PC-9 (cell line): ENCODE results near the gene SMAD6. TPM values are rescaled to one million over a fixed set of nuclear protein-coding genes. Genes with fewer than 3 reads are reported as not detected.

Source experiments
- BruUV-seq: library from RNA; stranded (reverse); fragments of 400-500 nt; replicated peaks from 2 replicates; lab custom pipeline; 2021; lab: Mats Ljungman, UMichigan
- CTCF ChIA-PET: fragments of 300-600 bp; sonication (Branson Sonifier 250); formaldehyde crosslinking; loops from one replicate; lab custom pipeline; 2022; ENCODE audit warnings: antibody characterized with exemption; lab: Charles Lee
- POLR2A ChIA-PET: fragments of 300-600 bp; sonication (Branson Sonifier 250); formaldehyde crosslinking; loops from one replicate; lab custom pipeline; 2022; ENCODE audit warnings: antibody characterized with exemption; ENCODE audit not compliant: unreplicated experiment; lab: Charles Lee
- DNase-seq, 2 experiments: peaks; one replicate each; pipeline versions ENCODE4 v3.0.0 to v3.0.0-alpha.2; 2015 to 2022; ENCODE audit warnings: mixed read lengths in 1 of 2
- H2AFZ ChIP-seq: fragments of 200-600 bp; sonication (generic); 2 replicates; pipeline ENCODE4 v1.8.1; 2017; ENCODE audit warnings: antibody characterized with exemption
- H3F3A ChIP-seq: fragments of 200-600 bp; sonication (generic); 2 replicates; pipeline ENCODE4 v1.8.1; 2017; ENCODE audit warnings: antibody characterized with exemption, mild to moderate bottlenecking, low read depth; ENCODE audit not compliant: insufficient read depth
- H3K27ac ChIP-seq: fragments of 200-600 bp; sonication (generic); 2 replicates; pipeline ENCODE4 v1.6.1; 2016; ENCODE audit warnings: mixed run types
- H3K27me3 ChIP-seq: fragments of 200-600 bp; sonication (generic); 2 replicates; pipeline ENCODE4 v1.6.1; 2016; ENCODE audit warnings: low read depth, mixed run types; ENCODE audit not compliant: insufficient read depth
- H3K36me3 ChIP-seq: fragments of 200-600 bp; sonication (generic); 2 replicates; pipeline ENCODE4 v1.6.1; 2016; ENCODE audit warnings: low read depth, mixed run types
- H3K4me1 ChIP-seq: fragments of 200-600 bp; sonication (generic); replicated peaks from 2 replicates; pipeline ENCODE4 v1.6.1; 2016; ENCODE audit warnings: mixed run types; ENCODE audit not compliant: insufficient read depth
- H3K4me2 ChIP-seq: fragments of 200-600 bp; sonication (generic); 2 replicates; pipeline ENCODE4 v1.6.1; 2017; ENCODE audit warnings: mixed run types
- H3K4me3 ChIP-seq: fragments of 200-600 bp; sonication (generic); 2 replicates; pipeline ENCODE4 v1.6.1; 2016; ENCODE audit warnings: mixed run types
- H3K79me2 ChIP-seq: fragments of 200-600 bp; sonication (generic); 2 replicates; pipeline ENCODE4 v1.6.1; 2017; ENCODE audit warnings: low read depth, mixed run types
- H3K9me2 ChIP-seq: fragments of 200-600 bp; sonication (generic); 2 replicates; pipeline ENCODE4 v1.8.1; 2017; ENCODE audit warnings: mild to moderate bottlenecking; ENCODE audit not compliant: insufficient read depth
- H3K9me3 ChIP-seq: fragments of 200-600 bp; sonication (generic); 2 replicates; pipeline ENCODE4 v1.8.1; 2016; ENCODE audit warnings: low read depth; ENCODE audit not compliant: insufficient read depth
- H4K20me1 ChIP-seq: fragments of 200-600 bp; sonication (generic); 2 replicates; pipeline ENCODE4 v1.8.1; 2017; ENCODE audit not compliant: insufficient read depth
- CTCF ChIP-seq: fragments of 200-600 bp; sonication (generic); conservative IDR thresholded peaks from 2 replicates; pipeline ENCODE4 v1.6.1; 2017; ENCODE audit warnings: mixed run types, antibody characterized with exemption, mild to moderate bottlenecking, moderate library complexity
- EZH2 ChIP-seq: fragments of 200-600 bp; sonication (generic); IDR thresholded peaks from 2 replicates; pipeline ENCODE4 v1.8.0; 2017; ENCODE audit warnings: antibody characterized with exemption, low read depth
- intact Hi-C: fragments of 100-400 bp; cut with micrococcal nuclease; formaldehyde crosslinking; loops from one replicate; pipeline ENCODE4 v1.10.0; 2022; ENCODE audit not compliant: unreplicated experiment
- total RNA-seq: library from RNA; stranded (reverse); gene quantifications from 2 replicates; pipeline ENCODE4 v1.2.3, GENCODE V29; 2021

Gene SMAD6
- total RNA-seq, 1 experiment from 2014 or later: 7.1 TPM

GRCh38 chr15:66770518-66771350, 68.7 kb downstream of the SMAD6 start:
- no peaks in the 10 kb centered on the region for H4K20me1 ChIP-seq
- no peak for TF ChIP-seq EZH2
- no peak for TF ChIP-seq CTCF
- H3K27me3 ChIP-seq: no peaks in the 10 kb centered on the region
- peak overlapping the region; percentile 24; the same call in 1 of the 2 replicates for H3K4me3 ChIP-seq
- peak overlapping the region; percentile 79 for H3K4me2 ChIP-seq
- H3K27ac ChIP-seq: peak overlapping the region; percentile 77
- no peaks in the 10 kb centered on the region for H3K9me2 ChIP-seq
- peaks cover 46% of the 10 kb centered on the region for H3K4me1 ChIP-seq
- H3K79me2 ChIP-seq: peaks cover 28% of the 10 kb centered on the region; the same call in 1 of the 2 replicates
- intact Hi-C loops: loop anchor here (2.0 kb wide), 1 partner anchor 68 kb away; the partner anchor contains the start of gene SMAD6
- POLR2A ChIA-PET: no interaction called here
- H3K36me3 ChIP-seq: no peaks in the 10 kb centered on the region
- H3F3A ChIP-seq: peaks cover 37% of the 10 kb centered on the region
- DNase-seq: peak in 1 of 2 experiments; percentile 78
- H3K9me3 ChIP-seq: no peaks in the 10 kb centered on the region
- H2AFZ ChIP-seq: no peak overlapping the region
- CTCF ChIA-PET: interaction anchor here (0.6 to 1.0 kb wide), 2 partner anchors 81 to 738 kb away, joined by 3 to 5 read pairs; no protein-coding TSS in a partner anchor
- BruUV-seq: no TSS peak

GRCh38 chr15:66771351-66771650, 69.3 kb downstream of the SMAD6 start:
- no peak overlapping the region for H3K4me3 ChIP-seq
- H3K4me2 ChIP-seq: peak overlapping the region; percentile 79; the same call in 1 of the 2 replicates
- no peak for DNase-seq
- no TSS peak for BruUV-seq
- intact Hi-C loops: loop anchor here (2.0 kb wide), 1 partner anchor 68 kb away; the partner anchor contains the start of gene SMAD6
- H3K79me2 ChIP-seq: peaks cover 28% of the 10 kb centered on the region; the same call in 1 of the 2 replicates
- peak overlapping the region; percentile 77; the same call in 1 of the 2 replicates for H3K27ac ChIP-seq
- H4K20me1 ChIP-seq: no peaks in the 10 kb centered on the region
- TF ChIP-seq CTCF (no peak), EZH2 (no peak)
- H3K27me3 ChIP-seq: no peaks in the 10 kb centered on the region
- ChIA-PET POLR2A (no interaction called here), CTCF (interaction anchor here (1.0 kb wide), 1 partner anchor 80 kb away, joined by 3 read pairs; no protein-coding TSS in a partner anchor)
- no peaks in the 10 kb centered on the region for H3K9me3 ChIP-seq
- no peaks in the 10 kb centered on the region for H3K36me3 ChIP-seq
- peaks cover 34% of the 10 kb centered on the region for H3F3A ChIP-seq
- H3K4me1 ChIP-seq: peaks cover 42% of the 10 kb centered on the region
- H3K9me2 ChIP-seq: no peaks in the 10 kb centered on the region
- no peak overlapping the region for H2AFZ ChIP-seq

GRCh38 chr15:66772604-66773128, 70.6 kb downstream of the SMAD6 start:
- DNase-seq: no peak
- no peak overlapping the region for H2AFZ ChIP-seq
- CTCF ChIA-PET: interaction anchor here (1.2 kb wide), 1 partner anchor 154 kb away, joined by 5 read pairs; no protein-coding TSS in a partner anchor
- peaks cover 16% of the 10 kb centered on the region; the same call in 1 of the 2 replicates for H3K79me2 ChIP-seq
- no peaks in the 10 kb centered on the region for H3K27me3 ChIP-seq
- POLR2A ChIA-PET: interaction anchor here (0.7 kb wide), 1 partner anchor 65 kb away, joined by 3 read pairs; no protein-coding TSS in a partner anchor
- H3K27ac ChIP-seq: no peak overlapping the region
- TF ChIP-seq CTCF (no peak), EZH2 (no peak)
- no TSS peak for BruUV-seq
- H4K20me1 ChIP-seq: no peaks in the 10 kb centered on the region
- H3K9me3 ChIP-seq: no peaks in the 10 kb centered on the region
- no peaks in the 10 kb centered on the region for H3K36me3 ChIP-seq
- no peaks in the 10 kb centered on the region for H3K9me2 ChIP-seq
- H3K4me1 ChIP-seq: peaks cover 29% of the 10 kb centered on the region
- H3K4me2 ChIP-seq: no peak overlapping the region
- intact Hi-C loops: no loop called here
- H3F3A ChIP-seq: peaks cover 23% of the 10 kb centered on the region; the same call in 1 of the 2 replicates
- H3K4me3 ChIP-seq: no peak overlapping the region
